Amniotic epithelial cell (primary cell): ENCODE data around the gene FLII.
"Not testable (repeated sequence)": the region's sequence is repeated elsewhere in the genome, so short reads cannot be mapped to it uniquely, and the experiment has no call there.

ENCODE experiments used
- DNase-seq: peaks from one replicate; pipeline ENCODE4 v3.0.0-alpha.2; 2010; ENCODE audit warnings: low read depth

Gene FLII

DNA sequence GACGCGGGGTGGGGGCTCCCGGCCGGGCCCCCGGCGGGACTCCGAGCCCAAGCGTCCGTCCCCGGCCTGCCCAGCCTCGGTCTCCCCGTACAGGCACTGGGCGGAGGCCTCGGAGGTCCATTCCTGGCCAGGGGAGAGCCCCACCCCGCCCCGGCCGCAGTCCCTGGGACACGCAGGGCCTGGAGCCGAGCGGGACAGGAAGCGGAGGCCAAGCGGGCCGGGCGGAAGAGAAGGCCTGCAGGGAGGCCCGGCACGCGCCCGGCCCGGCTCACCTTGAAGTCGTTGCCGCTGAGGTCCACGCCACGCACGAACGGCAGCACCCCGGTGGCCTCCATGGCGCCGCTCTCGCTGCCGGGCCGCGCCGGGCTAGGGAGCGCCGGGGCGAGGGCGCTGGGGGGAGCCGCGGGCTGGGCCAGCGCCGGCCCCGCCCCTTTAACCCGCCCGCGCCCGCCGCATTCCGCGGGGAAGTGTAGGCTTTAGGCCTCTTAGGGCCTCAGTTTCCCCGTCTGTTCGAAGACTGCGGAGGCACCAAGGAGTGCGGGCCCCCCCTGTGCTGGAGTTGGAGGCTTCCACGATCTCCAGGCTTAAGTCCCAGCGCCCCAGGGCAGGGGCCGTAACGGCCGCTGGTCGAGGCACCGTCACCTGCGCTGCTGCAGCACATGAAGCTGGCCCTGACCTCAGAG is at the start of gene FLII:
Gene FLII (minus strand): TSS at position 383 of the 683 bp plus-strand sequence. CDS start 48 bp downstream, at position 335.
- DNase-seq, result peak; percentile 13

DNA sequence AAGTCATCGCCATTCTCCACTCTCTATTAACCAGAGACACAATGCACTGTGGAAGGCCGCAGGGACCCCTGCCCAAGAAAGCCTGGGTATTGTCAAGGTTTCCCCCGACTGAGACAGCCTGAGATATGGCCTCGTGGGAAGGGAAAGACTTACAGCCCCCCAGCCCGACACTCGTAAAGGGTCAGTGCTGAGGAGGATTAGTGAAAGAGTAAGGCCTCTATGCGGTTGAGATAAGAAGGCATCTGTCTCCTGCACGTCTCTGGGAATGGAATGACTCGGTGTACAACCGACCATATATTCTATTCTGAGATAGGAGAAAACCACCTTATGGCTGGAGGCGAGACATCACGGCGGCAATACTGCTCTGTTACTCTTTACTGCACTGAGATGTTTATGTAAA is 44.7 kb upstream of the FLII start:
- peak; percentile 88 for DNase-seq

DNA sequence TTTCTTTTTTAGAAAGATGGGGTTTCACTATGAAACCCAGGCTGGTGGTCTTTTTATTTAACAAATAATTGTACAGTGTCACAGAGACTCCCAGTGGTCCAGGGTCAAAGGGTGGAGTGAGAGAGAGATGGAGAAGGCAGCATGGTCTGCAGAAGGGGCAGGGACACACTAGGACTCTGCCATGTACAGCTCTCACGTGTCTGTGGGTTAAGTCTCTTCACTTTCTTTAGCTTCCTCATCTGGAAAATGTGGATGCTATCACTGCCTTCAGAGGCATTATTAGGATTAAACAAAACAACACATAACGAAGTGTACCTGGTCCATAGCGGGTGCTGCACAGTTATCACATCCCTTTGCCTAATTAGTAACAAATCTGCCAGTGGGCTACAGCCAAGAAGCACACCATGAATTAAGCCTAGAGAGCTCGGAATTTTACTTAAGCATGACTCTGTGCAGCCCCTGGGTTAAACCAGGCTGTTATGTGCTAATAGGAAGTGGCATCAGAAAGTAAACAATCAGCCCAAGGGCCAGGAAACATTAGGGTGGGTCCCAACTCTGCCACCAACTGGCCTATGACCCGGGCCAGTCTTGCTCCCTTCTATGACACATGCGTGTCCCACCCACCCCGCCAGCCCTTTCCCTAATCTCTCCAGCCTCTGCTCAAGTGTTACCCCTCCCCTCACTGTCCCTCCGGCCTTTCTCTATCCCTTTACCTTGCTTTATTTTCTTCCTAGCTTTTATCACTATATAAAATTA is 42.4 kb upstream of the FLII start:
- no peak for DNase-seq

DNA sequence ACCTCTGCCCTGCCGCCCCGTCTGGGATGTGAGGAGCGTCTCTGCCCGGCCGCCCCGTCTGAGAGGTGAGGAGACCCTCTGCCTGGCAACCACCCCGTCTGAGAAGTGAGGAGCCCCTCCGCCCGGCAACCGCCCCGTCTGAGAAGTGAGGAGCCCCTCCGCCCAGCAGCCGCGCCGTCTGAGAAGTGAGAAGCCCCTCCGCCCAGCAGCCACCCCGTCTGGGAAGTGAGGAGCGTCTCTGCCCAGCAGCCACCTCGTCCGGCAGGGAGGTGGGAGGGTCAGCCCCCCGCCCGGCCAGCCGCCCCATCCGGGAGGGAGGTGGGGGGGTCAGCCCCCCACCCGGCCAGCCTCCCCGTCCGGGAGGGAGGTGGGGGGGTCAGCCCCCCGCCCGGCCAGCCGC is 39.5 kb upstream of the FLII start:
- not testable (repeated sequence) for DNase-seq

DNA sequence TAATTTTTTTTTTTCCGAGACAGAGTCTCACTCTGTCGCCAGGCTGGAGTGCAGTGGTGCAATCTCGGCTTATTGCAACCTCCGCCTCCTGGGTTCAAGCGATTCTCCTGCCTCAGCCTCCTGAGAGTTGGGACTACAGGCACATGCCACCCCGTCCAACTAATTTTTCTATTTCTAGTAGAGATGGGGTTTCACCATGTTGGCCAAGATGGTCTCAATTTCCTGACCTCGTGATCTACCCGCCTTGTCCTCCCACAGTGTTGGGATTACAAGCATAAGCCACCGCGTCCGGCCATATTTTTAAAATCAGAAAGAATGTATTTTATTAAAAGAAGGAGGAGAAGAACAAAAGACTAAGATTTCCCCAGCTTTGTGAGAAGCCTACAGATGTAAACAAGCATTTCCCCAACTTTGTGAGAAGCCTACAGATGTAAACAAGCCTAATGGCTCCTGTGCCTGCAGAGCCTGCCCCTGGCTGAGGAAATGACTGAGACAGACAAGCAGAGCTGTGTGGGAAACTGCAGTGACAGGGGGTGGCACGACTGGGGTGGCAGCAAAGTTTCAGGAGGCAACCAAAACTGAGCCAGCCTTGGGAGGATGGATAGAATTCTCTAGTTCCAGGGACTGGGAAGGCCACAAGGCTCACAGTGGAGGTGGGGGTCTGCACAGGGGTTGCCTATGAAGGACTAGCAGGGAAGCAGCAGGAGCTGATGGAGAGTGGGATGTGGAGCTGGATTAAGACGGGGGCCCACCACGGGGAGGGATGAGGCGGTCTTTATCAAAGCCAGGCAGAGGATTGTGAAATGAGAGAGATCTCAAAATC is 33.4 kb upstream of the FLII start:
- no peak for DNase-seq

DNA sequence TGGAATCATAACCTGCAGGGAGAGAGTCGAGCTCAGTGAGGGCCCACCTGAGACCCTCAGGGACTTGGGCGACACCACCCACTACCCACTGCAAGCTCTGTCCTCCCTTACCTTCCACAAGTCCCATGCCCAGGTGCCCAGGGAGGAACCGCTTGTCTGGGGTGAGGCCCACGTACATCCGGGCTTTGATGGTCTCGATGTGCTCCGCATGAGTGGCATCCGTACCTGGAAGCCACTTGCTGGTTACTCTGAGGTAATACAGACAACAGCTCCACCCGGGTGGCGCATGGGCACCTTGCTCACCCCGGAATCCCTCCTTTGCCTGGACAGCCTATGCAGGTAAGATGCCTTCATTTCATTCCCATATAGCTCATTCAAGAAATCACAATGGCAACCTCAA is 26.8 kb upstream of the FLII start:
- no peak for DNase-seq

DNA sequence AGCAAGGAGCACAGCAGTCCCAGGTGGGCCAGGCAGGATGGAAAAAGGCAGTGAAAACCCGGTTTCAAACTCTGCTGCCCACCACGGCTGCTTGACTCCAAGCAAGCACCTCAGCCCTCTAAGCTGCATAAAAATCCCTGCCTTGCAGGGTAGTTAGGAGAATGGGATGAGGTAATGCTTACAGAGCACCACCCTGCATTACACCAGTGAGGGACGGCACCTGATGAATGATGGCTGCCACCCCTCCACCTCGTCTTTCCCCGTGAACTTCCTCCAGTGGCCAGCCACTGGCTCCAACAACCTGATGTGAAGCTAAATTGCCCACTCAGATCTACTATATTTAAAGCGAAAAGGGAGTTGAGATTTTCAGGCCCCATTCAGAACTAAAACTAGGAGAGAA is 23.2 kb upstream of the FLII start:
- no peak for DNase-seq

DNA sequence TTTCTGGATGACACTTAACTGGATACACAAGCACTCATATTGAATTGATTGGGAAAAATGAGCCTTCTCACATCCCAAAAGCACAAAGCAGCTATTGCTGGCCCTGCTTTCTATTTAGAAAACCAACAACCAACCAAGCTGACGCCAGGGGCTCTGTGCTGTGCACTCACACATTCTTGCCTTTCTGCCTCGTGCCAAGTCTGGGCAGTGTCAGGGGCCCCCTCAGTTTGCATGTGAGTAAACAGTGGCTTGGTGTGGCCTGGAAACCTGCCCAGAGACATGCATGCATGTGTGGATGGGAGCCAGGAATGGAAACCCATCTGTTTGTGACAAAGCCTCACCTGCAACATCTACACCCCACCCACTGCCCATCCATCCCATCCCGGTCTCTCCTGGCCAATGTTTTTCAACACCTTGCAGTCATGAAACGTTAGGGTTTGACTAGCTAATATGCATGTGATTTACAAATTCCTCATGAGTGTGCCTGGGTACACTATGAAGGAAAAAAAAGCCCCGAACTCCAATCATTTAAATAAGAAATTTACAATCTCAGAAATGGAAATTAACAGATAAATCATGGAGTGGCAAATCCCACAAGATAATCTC is 22.3 kb upstream of the FLII start:
- peak; percentile 48 for DNase-seq

DNA sequence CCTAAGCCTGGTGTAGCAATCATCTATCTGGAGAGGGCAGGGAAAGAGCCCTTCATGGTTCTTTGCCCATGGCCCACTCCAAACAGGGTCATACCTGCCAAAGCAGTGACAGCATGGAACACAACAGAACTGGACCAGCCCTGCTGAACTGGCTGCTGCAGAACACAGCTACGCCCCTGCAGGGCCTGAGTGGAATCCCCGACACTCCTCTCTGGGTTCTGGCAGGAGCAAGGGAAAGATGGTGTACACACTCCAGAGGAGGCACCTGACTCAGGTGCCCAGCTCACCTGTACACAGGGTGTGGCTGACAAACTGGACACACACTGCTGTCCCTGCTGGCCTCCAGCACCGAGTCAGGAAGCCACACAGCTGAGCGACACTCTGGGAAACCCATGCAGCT is 21.7 kb upstream of the FLII start:
- no peak for DNase-seq

DNA sequence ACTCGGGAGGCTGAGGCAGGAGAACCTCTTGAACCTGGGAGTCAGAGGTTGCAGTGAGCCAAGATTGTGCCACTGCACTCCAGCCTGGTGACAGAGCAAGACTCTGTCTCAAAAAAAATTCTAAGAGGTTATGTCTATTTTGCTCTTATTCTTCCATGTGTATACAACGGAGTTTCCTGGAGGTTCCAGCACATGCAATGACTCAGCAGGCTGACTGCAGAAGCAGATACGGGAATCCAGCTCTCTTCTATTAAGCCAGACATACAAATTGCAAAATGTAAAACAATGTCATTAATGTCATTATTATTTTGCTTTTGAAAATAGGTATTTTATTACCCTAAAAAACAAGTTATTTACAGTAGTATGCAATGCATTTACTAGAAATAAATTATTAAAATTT is 20.3 kb upstream of the FLII start:
- peak; percentile 80 for DNase-seq

DNA sequence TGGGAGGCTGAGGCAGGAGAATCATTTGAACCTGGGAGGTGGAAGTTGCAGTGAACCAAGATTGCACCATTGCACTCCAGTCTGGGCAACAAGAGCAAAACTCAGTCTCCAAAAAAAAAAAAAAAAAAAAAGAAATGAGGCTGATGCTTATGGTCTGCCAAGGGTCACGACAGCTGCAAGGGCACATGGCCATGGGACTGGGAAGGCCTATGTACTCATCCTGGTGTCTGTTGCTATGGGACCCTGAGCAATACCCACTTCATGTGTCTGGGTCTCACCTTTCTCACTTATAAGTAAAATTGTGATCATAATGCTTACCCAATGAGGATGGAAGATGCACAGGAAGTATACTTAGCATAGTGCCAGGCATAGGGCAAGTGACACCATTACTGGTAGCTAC is 18.5 kb upstream of the FLII start:
- no peak for DNase-seq

DNA sequence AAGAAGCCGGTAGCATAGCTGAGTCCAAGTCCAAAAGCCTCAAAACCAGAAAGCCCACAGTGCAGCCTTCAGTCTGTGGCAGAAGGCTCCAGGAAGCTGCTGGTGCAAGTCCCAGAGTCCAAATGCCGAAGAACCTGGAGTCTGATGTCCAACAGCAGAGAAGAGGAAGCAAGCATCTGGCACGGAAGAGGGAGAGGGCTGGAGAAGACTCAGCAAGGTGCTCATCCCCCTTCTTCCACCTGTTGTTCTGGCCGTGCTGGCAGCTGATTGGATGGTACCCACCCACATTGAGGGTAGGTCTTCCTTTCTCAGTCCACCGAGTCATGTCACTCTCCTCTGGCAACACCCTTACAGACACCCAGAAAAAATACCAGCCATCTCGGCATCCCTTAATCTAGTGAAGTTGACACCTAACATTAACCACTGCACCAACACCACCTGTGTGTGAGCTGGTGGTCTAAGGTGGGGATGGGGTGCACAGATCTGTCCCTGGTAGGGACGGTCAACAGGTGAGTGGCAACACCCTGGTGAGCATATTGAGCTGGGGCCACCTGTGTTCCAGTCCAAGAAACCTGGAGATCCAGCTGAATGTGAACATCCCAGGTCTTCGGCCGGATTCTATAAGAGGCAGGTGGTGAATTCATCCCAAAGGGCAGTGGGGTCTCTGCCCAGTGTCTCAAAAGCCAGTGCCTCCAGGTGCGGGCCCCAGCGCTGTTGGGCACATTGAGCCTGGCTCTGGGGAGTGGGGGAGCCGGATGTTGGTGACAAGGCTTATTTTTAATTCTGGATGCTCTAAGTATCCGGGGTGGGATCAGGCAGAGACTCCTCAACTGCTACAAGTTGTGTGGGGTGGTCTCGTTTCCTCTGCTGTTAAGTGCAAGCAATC is 11.8 kb upstream of the FLII start:
- DNase-seq, result no peak

DNA sequence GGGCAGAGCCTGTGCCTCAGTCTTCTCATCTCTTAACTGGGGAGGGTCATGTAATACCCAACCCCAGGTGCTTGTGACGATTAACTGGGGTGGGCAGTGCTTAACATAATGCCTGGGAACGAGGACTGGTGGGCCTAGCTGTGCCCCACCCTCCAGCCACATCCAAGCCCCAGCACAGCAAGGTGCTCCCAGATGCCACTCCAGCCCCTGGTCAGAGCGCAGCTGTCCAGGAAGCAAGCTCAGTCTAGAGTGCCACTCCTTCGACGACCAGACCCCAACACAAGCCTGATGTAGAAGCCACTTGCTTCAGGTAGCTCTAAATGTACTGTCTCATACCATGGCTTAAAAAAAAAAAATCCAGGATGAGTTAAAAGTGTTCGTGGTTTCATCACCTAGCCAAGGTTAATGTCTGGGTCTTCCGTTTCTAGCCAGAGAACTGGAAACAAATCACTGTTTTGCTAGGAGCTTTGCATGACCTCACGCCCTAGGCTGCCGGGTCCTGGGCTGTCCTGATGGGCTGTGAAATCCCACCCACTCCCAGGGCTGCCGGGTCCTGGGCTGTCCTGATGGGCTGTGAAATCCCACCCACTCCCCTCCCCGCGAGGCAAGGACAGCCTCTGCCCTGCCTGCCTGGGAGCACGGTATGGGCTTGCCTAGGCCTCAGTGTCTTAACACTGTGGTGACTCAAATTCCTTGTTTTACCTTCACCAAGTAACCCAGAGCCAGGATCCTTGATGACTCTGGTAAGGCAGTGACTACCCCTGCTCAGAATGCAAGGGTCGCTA is 9.6 kb upstream of the FLII start:
- peak; percentile 43 for DNase-seq

DNA sequence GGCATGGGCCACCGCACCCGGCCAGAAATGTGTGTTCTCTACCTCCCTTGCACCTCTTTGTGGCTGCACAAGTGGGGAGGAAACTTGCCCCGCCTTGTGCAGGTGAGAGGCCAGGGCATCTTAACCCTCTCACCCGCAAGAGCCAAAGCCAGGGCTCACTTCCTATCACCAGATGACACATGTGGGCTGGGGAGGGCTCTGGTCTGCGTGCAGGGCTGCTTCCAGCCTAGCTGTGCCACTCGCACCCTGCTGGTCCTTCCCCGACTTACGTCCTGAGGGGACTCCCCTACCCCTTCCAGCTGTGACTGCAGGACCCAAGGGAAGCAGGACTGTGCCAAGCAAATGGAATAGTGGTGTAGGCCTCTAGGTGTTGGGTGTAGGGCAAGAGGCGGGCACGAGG is 8.8 kb upstream of the FLII start:
- DNase-seq, result no peak

DNA sequence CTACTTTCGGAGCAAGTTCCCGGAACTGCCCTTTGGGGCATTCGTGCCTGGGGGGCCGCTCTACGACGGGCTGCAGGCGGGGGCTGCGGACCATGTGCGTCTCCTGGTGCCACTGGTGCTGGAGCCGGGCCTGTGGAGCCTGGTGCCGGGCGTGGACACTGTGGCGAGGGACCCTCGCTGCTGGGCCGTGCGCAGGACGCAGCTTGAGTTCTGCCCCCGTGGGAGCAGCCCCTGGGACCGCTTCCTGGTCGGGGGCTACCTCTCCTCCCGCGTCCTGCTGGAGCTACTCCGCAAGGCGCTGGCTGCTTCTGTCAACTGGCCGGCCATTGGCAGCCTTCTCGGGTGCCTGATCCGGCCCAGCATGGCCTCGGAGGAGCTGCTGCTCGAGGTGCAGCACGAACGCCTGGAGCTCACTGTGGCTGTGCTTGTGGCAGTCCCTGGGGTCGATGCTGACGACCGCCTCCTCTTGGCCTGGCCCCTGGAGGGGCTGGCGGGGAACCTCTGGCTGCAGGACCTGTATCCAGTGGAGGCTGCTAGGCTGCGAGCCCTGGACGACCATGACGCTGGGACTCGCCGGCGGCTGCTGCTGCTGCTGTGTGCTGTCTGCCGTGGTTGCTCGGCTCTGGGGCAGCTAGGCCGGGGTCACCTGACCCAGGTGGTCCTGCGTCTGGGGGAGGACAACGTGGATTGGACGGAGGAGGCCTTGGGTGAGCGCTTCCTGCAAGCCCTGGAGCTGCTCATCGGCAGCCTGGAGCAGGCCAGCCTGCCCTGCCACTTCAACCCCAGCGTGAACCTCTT is 5.5 kb upstream of the FLII start:
- DNase-seq, result no peak

DNA sequence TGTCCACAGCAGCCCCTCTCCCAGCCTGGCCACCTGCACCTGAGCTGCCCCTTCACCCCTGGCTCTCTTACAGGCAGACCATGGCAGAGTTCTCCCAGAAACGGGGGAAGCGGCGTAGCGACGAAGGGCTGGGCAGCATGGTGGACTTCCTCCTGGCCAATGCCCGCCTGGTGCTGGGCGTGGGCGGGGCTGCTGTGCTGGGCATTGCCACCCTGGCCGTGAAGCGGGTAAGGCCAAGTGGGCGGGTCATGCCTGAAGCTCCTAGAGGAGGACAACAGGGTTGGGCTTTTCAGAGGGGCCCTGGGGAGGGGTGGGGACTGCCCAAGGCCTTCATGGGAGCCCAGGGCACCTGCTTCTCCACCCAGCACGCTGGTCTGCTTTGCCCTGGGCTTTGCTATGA is 4.1 kb upstream of the FLII start:
- DNase-seq, result no peak

DNA sequence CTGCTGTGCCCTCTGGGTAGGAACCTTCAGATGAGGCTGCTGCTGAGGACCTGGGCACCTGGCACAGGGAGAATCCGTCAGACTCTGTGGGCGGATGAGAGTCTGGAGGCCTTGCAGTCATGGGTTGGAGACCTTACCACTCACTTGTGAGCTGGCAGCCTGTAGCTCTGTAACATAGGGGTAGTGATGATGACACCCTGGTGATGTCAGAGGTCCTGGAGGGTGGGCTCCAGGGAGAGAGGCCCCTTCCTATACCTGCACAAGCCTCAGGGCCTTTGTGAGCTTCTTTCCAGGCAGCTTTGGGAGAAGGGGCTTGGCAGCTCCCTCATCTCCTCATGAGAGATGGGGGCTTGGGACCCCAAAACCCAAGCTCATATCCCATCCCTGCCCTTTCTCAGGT is 3.6 kb upstream of the FLII start:
- no peak for DNase-seq

DNA sequence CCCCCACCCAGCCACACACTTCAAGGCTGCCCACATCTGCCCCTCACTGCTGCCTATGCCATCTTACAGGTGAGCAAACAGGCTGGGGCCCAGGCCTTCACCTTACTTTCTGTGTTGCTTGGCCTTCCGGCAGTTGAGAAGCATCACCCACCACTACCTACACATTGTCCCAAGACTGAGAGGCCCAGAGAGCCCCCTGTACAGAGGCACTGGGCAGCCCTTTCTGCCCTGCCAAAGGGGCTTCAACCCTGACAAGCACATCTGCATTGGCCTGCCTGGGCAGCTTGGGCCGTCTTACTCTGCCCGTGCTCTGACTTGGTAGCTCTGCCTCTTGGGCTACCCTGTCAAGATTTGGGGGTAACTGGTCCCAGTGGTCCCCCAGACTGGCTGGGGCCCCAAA is 3.1 kb upstream of the FLII start:
- no peak for DNase-seq

DNA sequence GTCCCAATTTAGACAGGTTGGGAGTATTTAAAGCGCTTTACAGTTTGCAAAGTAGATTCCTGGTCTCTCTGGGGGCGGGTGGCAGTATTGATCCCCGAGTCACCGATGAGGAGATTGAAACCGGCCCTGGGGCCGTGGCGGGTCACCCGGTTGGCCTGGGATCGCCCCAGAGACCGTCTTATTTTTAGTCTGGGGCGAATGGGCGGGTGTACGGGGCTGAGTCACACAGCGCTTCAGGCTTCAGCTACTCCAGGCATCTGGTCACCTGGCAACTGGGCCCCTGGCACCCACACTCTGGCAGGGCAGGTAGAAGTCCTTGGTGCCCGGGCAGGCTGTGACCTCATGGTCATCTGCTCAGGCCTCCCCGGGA is 2.6 kb upstream of the FLII start:
- DNase-seq, result peak; percentile 35
